NT2/D1 (cell line): ENCODE measurements around the gene MPPE1.

Experiments
- DNase-seq: peaks from one replicate; pipeline ENCODE4 v3.0.0-alpha.2; 2011; ENCODE audit warnings: low read depth, low spot score
- H3K27me3 ChIP-seq: 2 replicates; pipeline ENCODE4 v1.6.0; 2011; ENCODE audit warnings: mild to moderate bottlenecking; ENCODE audit not compliant: insufficient read length, insufficient read depth
- H3K36me3 ChIP-seq: 2 replicates; pipeline ENCODE4 v1.6.1; 2011; ENCODE audit warnings: mild to moderate bottlenecking, low read length, mixed read lengths; ENCODE audit not compliant: insufficient read depth, insufficient read length
- H3K4me1 ChIP-seq: 2 replicates; pipeline ENCODE4 v1.5.1; 2011; ENCODE audit not compliant: insufficient read depth, insufficient read length
- H3K4me3 ChIP-seq: 2 replicates; pipeline ENCODE4 v1.5.1; 2011; ENCODE audit warnings: low read depth; ENCODE audit not compliant: insufficient read length
- H3K9ac ChIP-seq: 2 replicates; pipeline ENCODE4 v1.6.0; 2011; ENCODE audit warnings: low read depth; ENCODE audit not compliant: insufficient read length
- H3K9me3 ChIP-seq: 2 replicates; pipeline ENCODE4 v1.5.1; 2011; ENCODE audit warnings: mild to moderate bottlenecking, low read length; ENCODE audit not compliant: insufficient read depth
- SUZ12 ChIP-seq: IDR thresholded peaks from 2 replicates; pipeline ENCODE4 v1.6.1; 2011; ENCODE audit not compliant: insufficient read length, insufficient read depth; ENCODE audit errors: extremely low read depth
- YY1 ChIP-seq: IDR thresholded peaks from 2 replicates; pipeline ENCODE4 v1.6.1; 2011; ENCODE audit not compliant: insufficient read length, insufficient read depth
- ZNF274 ChIP-seq: IDR thresholded peaks from 2 replicates; pipeline ENCODE4 v1.6.1; 2011; ENCODE audit warnings: mild to moderate bottlenecking, low read depth, low read length

The MPPE1 gene

DNA sequence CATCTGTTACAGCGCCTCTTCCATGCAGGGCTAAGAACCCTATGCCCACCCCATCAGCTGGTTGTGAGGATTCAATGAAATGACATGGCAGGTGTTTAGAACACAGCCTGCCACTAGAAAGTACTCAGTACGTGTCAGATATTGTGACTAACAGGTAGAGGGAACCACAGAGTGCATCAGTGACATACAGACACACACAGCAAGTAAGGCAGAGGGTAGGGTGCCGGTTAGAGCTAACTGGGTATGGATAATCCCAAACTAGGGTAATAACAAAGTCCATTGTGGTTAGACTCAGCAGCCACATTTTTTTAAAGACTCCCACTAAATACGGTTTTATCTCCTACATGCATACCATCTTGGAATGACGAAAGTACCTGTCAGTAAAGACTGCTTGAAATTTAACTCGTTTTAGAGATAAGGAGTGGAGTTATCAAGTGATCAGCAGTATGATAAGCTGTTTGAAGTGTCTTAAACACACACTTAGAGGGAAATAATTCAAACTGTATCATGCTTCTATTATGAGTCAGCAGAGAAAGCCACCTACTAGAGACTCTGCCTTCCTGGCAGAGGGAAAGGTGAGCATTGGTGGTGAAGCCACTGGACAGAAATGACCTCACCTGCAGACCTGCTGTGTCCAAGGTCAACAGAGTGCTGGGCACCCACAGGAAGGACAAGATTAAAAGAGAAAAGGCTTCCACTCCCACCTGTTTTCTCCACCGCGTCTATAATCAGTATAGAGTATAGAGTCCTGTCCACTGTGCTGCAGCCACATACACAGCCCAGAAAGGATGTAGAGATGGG, 20.6 kb downstream of the MPPE1 start:
- TF ChIP-seq YY1 (no peak), ZNF274 (no peak), SUZ12 (no peak)
- Histone ChIP-seq H3K9ac (no peak overlapping the region), H3K36me3 (peaks cover 31% of the 10 kb centered on the region), H3K4me3 (no peak overlapping the region), H3K27me3 (no peaks in the 10 kb centered on the region), H3K4me1 (no peaks in the 10 kb centered on the region), H3K9me3 (no peaks in the 10 kb centered on the region)
- DNase-seq: no peak

DNA sequence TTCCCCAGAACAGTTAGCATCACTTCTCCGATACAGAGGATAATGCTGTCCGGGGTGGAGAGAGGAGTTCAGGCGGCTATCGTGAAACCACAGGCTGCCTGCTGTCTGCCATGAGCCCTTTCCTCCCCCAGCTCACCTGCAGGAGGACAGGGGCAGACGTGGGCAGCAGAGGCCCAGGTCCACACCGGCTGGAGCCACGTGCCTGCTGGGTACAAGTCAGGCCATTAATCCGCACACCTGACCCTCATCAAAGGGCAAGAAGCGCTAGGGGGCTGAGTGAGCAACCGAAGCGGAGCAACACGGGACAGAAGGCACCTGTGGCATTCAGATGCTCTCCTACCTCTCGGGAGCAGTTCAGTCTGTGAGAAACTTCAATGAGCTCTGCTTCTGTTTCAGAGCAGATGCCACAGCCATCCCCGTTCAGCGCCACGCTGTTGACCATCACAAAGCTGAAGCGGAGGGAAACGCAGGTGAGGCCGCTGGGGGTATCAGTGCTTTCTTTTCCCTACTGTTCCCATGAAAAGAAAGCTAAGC, 21.5 kb downstream of the MPPE1 start:
- no peak overlapping the region for H3K9ac ChIP-seq
- peaks cover 31% of the 10 kb centered on the region for H3K36me3 ChIP-seq
- no peak for DNase-seq
- no peaks in the 10 kb centered on the region for H3K4me1 ChIP-seq
- TF ChIP-seq SUZ12 (no peak), ZNF274 (no peak), YY1 (no peak)
- H3K27me3 ChIP-seq: no peaks in the 10 kb centered on the region
- H3K4me3 ChIP-seq: no peak overlapping the region
- H3K9me3 ChIP-seq: no peaks in the 10 kb centered on the region

DNA sequence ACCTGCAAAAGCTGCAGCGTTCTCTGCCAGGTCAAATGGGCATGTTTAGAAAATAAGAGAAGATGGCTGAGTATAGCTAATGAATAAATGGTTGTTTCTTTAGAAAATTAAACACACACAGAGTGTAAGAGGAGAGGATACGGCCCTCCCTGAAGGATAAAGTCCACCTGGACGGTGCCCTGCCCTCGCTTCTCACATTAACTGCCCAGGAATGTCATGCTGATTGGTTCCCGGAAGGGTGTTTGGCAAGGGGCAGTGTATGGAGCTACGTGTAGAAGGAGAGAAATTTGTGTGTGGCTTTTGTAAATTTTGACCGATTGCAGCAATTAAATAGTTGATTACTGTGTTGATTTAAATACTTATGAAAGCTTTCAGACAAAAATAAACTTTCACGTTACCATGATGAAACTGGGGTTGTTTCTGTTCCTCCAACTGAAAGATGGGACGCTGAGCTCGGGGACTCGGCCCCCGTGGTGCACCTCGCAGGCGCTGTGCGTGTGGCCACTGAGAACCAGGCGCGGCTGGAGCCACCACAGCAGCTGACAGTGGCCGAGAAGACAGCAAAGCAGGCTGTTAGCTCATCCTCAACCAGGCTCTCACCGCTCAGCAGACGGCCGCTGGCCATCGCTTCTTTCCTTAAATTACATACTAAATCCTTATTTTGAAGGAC, 22.7 kb downstream of the MPPE1 start:
- peaks cover 37% of the 10 kb centered on the region for H3K36me3 ChIP-seq
- H3K9ac ChIP-seq: no peak overlapping the region
- no peaks in the 10 kb centered on the region for H3K4me1 ChIP-seq
- DNase-seq: no peak
- no peaks in the 10 kb centered on the region for H3K27me3 ChIP-seq
- H3K9me3 ChIP-seq: no peaks in the 10 kb centered on the region
- TF ChIP-seq YY1: no peak
- no peak for TF ChIP-seq SUZ12
- no peak overlapping the region for H3K4me3 ChIP-seq

DNA sequence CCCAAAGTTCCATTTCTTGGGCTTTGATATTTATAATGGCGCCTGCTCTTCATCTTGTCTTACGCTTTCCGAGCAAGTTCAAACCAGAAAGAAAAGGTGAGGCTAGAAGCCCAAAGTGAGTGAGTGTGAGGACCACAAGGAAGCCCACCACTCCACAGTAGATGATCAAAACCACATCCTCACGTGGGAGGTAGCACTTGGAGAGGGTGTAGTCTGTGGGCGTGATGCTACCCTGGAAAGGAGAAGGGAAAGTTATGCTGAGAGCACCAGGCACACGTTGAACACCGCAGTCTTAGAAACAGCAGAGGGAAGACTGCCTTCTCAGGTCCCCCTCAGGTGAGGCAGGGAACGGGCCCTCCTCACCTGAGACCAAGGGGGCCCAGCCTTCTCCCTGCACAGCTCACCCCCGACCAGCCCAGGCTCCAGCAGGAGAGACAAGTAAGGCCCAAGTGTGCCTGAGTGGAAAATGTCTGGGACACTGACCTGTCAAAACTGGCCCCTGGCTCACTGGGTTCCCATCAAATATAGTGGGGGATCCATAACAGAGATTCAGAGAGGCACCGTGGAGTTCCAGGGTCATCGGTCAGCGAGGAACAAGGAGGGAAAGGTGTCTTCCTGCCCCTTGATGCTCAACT, 23.6 kb downstream of the MPPE1 start:
- Histone ChIP-seq H3K9ac (no peak overlapping the region), H3K27me3 (no peaks in the 10 kb centered on the region), H3K4me1 (no peaks in the 10 kb centered on the region), H3K9me3 (no peaks in the 10 kb centered on the region), H3K36me3 (peaks cover 37% of the 10 kb centered on the region), H3K4me3 (no peak overlapping the region)
- DNase-seq: no peak
- TF ChIP-seq SUZ12: no peak
- no peak for TF ChIP-seq ZNF274
- TF ChIP-seq YY1: no peak

DNA sequence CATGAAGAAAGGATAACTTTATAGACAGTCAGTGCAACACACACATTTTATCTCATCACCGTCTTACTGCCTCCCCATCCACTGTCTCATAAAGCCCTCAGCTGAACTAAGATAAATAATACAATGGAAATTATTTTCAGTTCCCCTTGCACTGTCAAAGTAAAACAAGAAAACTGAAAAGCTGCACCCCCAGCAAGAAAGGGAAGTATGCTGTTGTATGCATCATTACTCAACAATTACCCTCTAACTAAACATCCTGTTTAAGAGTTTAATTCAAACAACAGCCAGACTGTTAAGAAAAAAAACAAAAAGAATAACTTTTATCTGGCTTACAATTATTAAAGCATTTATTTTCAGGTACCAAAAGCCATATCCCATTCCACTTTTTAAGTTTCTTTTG, 25.0 kb downstream of the MPPE1 start:
- no peaks in the 10 kb centered on the region for H3K9me3 ChIP-seq

DNA sequence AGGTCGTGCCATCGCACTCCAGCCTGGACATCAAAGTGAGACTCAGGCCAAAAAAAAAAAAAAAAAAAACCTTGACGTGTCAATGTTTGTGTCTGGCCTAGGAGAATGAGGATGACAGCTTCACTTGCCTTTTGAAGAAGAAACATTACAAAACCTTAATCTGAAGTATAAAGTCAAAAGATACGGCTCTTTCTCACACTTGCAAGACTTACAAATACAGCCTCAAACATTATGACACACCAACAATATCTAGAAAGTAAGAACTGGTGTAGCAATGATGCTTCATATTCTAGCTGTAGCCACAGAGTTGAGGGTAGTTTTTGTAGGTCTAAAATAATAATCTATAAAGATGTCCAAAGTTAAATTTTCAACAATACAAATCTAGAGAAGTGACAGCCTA, 25.5 kb downstream of the MPPE1 start:
- no peaks in the 10 kb centered on the region for H3K9me3 ChIP-seq
- peaks cover 31% of the 10 kb centered on the region for H3K36me3 ChIP-seq
- no peaks in the 10 kb centered on the region for H3K4me1 ChIP-seq
- H3K4me3 ChIP-seq: no peak overlapping the region
- H3K9ac ChIP-seq: no peak overlapping the region
- TF ChIP-seq YY1: no peak
- no peak for TF ChIP-seq ZNF274
- no peak for TF ChIP-seq SUZ12
- H3K27me3 ChIP-seq: no peaks in the 10 kb centered on the region
- no peak for DNase-seq

More for the DNA sequence above, 25.0 kb downstream of the MPPE1 start:
- H3K4me1 ChIP-seq: no peaks in the 10 kb centered on the region
- no peaks in the 10 kb centered on the region for H3K27me3 ChIP-seq
- TF ChIP-seq YY1 (no peak), ZNF274 (no peak), SUZ12 (no peak)
- no peak for DNase-seq
- no peak overlapping the region for H3K9ac ChIP-seq
- H3K36me3 ChIP-seq: peaks cover 35% of the 10 kb centered on the region
- no peak overlapping the region for H3K4me3 ChIP-seq

DNA sequence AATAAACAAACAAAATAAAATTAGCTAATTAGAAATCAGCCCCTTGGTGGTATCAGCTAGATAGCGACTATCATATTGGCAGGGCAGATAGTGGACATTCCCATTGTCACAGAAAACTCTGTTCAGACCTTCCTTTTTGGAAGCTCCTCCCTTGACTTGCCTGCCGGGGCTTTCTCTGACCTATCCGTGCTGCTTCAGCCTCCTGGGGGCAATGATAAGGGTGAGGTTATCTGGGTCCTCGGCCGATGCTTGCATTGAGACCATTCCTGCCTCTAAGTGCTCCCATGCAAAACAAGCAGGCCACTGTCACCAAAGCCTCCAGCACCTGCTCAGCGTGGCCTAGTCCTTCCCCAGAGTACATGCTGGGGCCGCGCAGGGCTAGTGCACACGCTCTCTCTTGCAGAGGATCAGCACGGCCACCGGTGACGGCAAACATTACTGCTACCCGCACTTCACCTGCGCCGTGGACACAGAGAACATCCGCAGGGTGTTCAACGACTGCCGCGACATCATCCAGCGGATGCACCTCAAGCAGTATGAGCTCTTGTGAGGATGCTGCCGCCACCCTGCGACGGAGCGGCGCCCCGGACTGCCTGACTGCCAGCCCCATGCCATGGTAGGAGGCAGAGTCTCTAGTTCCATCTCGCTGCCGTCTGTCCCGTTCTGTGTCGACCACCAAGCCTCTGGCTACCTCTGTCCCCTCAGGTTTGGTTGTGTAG, 27.4 kb downstream of the MPPE1 start:
- no peaks in the 10 kb centered on the region for H3K9me3 ChIP-seq
- no peak for DNase-seq
- H3K9ac ChIP-seq: no peak overlapping the region
- H3K4me3 ChIP-seq: no peak overlapping the region
- H3K27me3 ChIP-seq: no peaks in the 10 kb centered on the region
- peaks cover 21% of the 10 kb centered on the region for H3K36me3 ChIP-seq
- TF ChIP-seq YY1 (no peak), SUZ12 (no peak)
- H3K4me1 ChIP-seq: no peaks in the 10 kb centered on the region
